ENCODE data around the gene MORN1. TPM values are rescaled to one million over a fixed set of nuclear protein-coding genes. Genes with fewer than 3 reads are reported as not detected.

MORN1 gene
- total RNA-seq, 1 donor from 2014 or later: 4.5 TPM

GRCh38 chr1:2425892-2426291 is 34.5 kb upstream of the MORN1 start:
- DNase-seq: no peak
- peaks cover 84% of the 10 kb centered on the region for H3K27me3 ChIP-seq (ENCODE audit: low read depth)
- peaks cover 24% of the 10 kb centered on the region for H3K9me3 ChIP-seq (replicated peaks)
- H3K4me3 ChIP-seq: no peak overlapping the region
- intact Hi-C loops (cut with micrococcal nuclease): no loop called here
- no peak overlapping the region for H3K27ac ChIP-seq (replicated peaks)
- TF ChIP-seq CTCF (IDR thresholded peaks at IDR 0.05; ENCODE audit: borderline replicate concordance): no peak
- H3K4me1 ChIP-seq: no peaks in the 10 kb centered on the region
- H3K36me3 ChIP-seq: no peaks in the 10 kb centered on the region

GRCh38 chr1:2422523-2422922 is 31.2 kb upstream of the MORN1 start:
- H3K4me1 ChIP-seq: no peaks in the 10 kb centered on the region
- H3K9me3 ChIP-seq (replicated peaks): peaks cover 14% of the 10 kb centered on the region
- H3K36me3 ChIP-seq: no peaks in the 10 kb centered on the region
- DNase-seq: no peak
- intact Hi-C loops (cut with micrococcal nuclease): no loop called here
- H3K4me3 ChIP-seq: no peak overlapping the region
- H3K27me3 ChIP-seq (ENCODE audit: low read depth): peaks cover 84% of the 10 kb centered on the region
- TF ChIP-seq CTCF (IDR thresholded peaks at IDR 0.05; ENCODE audit: borderline replicate concordance): no peak
- no peak overlapping the region for H3K27ac ChIP-seq (replicated peaks)

GRCh38 chr1:2419416-2419815 is 28.1 kb upstream of the MORN1 start:
- intact Hi-C loops (cut with micrococcal nuclease): loop anchor here (5.0 kb wide), 1 partner anchor 368 kb away; no protein-coding TSS in a partner anchor
- H3K4me3 ChIP-seq: no peak overlapping the region
- H3K4me1 ChIP-seq: peaks cover 3% of the 10 kb centered on the region
- H3K27me3 ChIP-seq (ENCODE audit: low read depth): peaks cover 90% of the 10 kb centered on the region
- no peak overlapping the region for H3K27ac ChIP-seq (replicated peaks)
- peaks cover 14% of the 10 kb centered on the region for H3K9me3 ChIP-seq (replicated peaks)
- H3K36me3 ChIP-seq: no peaks in the 10 kb centered on the region
- no peak for TF ChIP-seq CTCF (IDR thresholded peaks at IDR 0.05; ENCODE audit: borderline replicate concordance)
- DNase-seq: no peak

- Histone ChIP-seq H3K9me3 (replicated peaks) (peaks cover 14% of the 10 kb centered on the region), H3K27ac (replicated peaks) (no peak overlapping the region), H3K27me3 (ENCODE audit: low read depth) (peaks cover 88% of the 10 kb centered on the region), H3K36me3 (no peaks in the 10 kb centered on the region), H3K4me3 (no peak overlapping the region), H3K4me1 (peaks cover 8% of the 10 kb centered on the region)
- intact Hi-C loops (cut with micrococcal nuclease): loop anchor here (5.0 kb wide), 1 partner anchor 368 kb away; no protein-coding TSS in a partner anchor
- no peak for DNase-seq
- TF ChIP-seq CTCF (IDR thresholded peaks at IDR 0.05; ENCODE audit: borderline replicate concordance): no peak
Measured at GRCh38 chr1:2418791-2419320, 27.5 kb upstream of the MORN1 start.

GRCh38 chr1:2417833-2418225 is 26.5 kb upstream of the MORN1 start:
- Histone ChIP-seq H3K9me3 (replicated peaks) (peaks cover 7% of the 10 kb centered on the region), H3K27ac (replicated peaks) (no peak overlapping the region), H3K36me3 (no peaks in the 10 kb centered on the region), H3K4me3 (no peak overlapping the region), H3K4me1 (peaks cover 19% of the 10 kb centered on the region), H3K27me3 (ENCODE audit: low read depth) (peaks cover 78% of the 10 kb centered on the region)
- no peak for TF ChIP-seq CTCF (IDR thresholded peaks at IDR 0.05; ENCODE audit: borderline replicate concordance)
- no peak for DNase-seq
- intact Hi-C loops (cut with micrococcal nuclease): loop anchor here (5.0 kb wide), 1 partner anchor 369 kb away; no protein-coding TSS in a partner anchor

Data from left ventricle myocardium inferior (tissue), 1 donor.